ENCODE data around the gene SAMD14. TPM values are rescaled to one million over a fixed set of nuclear protein-coding genes. Genes with fewer than 3 reads are reported as not detected.

The SAMD14 gene
- total RNA-seq, 4 donors from 2014 or later, result 0.53 to 2.5 (median 1.0) TPM

- TF ChIP-seq POLR2A (IDR thresholded peaks at IDR 0.05) (no peak), CTCF (IDR thresholded peaks at IDR 0.05) (peak in 3 of 6 experiments; percentile 4 to 21 (median 19))
- no peaks in the 10 kb centered on the region for H3K9me3 ChIP-seq
- DNase-seq, result peak in 2 of 3 donors; percentile 49 to 52
- H3K27ac ChIP-seq, result peak overlapping the region in 3 of 4 donors; percentile 0 to 99 (median 97)
- H3K4me1 ChIP-seq, result peaks cover 5 to 49% (median 35%) of the 10 kb centered on the region in 4 donors
- peaks cover 0 to 41% (median 0%) of the 10 kb centered on the region in 3 donors for H3K36me3 ChIP-seq
- no peaks in the 10 kb centered on the region for H3K27me3 ChIP-seq
- H3K4me3 ChIP-seq, result peak overlapping the region; percentile 90 to 98 (median 92)
These were observed 16.4 kb upstream of the SAMD14 start for GRCh38 chr17:50146230-50146926.

GRCh38 chr17:50145532-50146229 is 15.7 kb upstream of the SAMD14 start:
- no peak for DNase-seq
- no peak for TF ChIP-seq CTCF (IDR thresholded peaks at IDR 0.05)
- no peak for TF ChIP-seq POLR2A (IDR thresholded peaks at IDR 0.05)
- Histone ChIP-seq H3K4me3 (peak overlapping the region in 1 of 4 donors; percentile 92), H3K9me3 (no peaks in the 10 kb centered on the region), H3K27ac (peak overlapping the region in 2 of 4 donors; percentile 25 to 99), H3K4me1 (peaks cover 5 to 55% (median 36%) of the 10 kb centered on the region in 4 donors), H3K36me3 (peaks cover 0 to 48% (median 0%) of the 10 kb centered on the region in 3 donors), H3K27me3 (no peaks in the 10 kb centered on the region)

GRCh38 chr17:50144845-50145531 is 15.0 kb upstream of the SAMD14 start:
- Histone ChIP-seq H3K27me3 (no peaks in the 10 kb centered on the region), H3K27ac (peak overlapping the region in 2 of 4 donors; percentile 5 to 99), H3K9me3 (no peaks in the 10 kb centered on the region), H3K4me3 (peak overlapping the region in 1 of 4 donors; percentile 12), H3K4me1 (peaks cover 5 to 62% (median 40%) of the 10 kb centered on the region in 4 donors), H3K36me3 (peaks cover 0 to 55% (median 0%) of the 10 kb centered on the region in 3 donors)
- TF ChIP-seq CTCF (IDR thresholded peaks at IDR 0.05) (no peak), POLR2A (IDR thresholded peaks at IDR 0.05) (no peak)
- DNase-seq, result no peak

- Histone ChIP-seq H3K9me3 (no peaks in the 10 kb centered on the region), H3K27ac (peak overlapping the region in 1 of 4 donors; percentile 99), H3K27me3 (no peaks in the 10 kb centered on the region), H3K4me3 (no peak overlapping the region), H3K36me3 (peaks cover 0 to 59% (median 0%) of the 10 kb centered on the region in 3 donors), H3K4me1 (peaks cover 5 to 62% (median 40%) of the 10 kb centered on the region in 4 donors)
- TF ChIP-seq POLR2A (IDR thresholded peaks at IDR 0.05) (no peak), CTCF (IDR thresholded peaks at IDR 0.05) (no peak)
- no peak for DNase-seq
These were observed 14.4 kb upstream of the SAMD14 start for GRCh38 chr17:50144355-50144754.

- peaks cover 0 to 67% (median 3%) of the 10 kb centered on the region in 3 donors for H3K36me3 ChIP-seq
These were observed 13.7 kb upstream of the SAMD14 start for GRCh38 chr17:50143461-50144176.

More at GRCh38 chr17:50143461-50144176, 13.7 kb upstream of the SAMD14 start:
- H3K27me3 ChIP-seq, result no peaks in the 10 kb centered on the region
- H3K4me3 ChIP-seq, result no peak overlapping the region
- DNase-seq, result no peak
- H3K4me1 ChIP-seq, result peaks cover 5 to 62% (median 40%) of the 10 kb centered on the region in 4 donors
- TF ChIP-seq POLR2A (IDR thresholded peaks at IDR 0.05) (no peak), CTCF (IDR thresholded peaks at IDR 0.05) (no peak)
- peak overlapping the region in 1 of 4 donors; percentile 38 for H3K27ac ChIP-seq
- no peaks in the 10 kb centered on the region for H3K9me3 ChIP-seq

Data from Peyer's patch (tissue), 4 donors.